ENCODE measurements around the gene CASK.

DNA sequence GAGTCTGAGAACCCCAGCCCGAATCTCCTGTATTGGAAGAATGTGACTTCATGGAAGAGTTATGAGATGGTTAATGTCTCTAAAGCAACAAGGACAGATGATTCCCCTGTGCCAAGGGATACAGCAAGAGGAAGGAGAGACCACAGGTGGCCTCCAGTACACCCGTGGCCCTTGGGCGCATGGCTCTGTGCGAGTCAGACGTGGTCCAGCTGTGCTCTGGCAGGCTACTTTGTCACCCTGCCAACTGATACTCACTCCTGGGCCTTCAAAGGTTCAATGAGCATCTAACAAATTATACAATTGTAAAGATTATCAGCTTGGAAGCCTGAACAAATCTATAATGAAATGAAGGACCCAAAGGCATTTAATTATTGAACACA is 404.5 kb downstream of the CASK start:
- TF ChIP-seq ZNF324 (CRISPR knock-in tag; IDR thresholded peaks at IDR 0.05) (no peak), PHTF2 (CRISPR knock-in tag; IDR thresholded peaks at IDR 0.05) (no peak), TCF7L2 (IDR thresholded peaks at IDR 0.05; ENCODE audit: low read depth, low read length) (no peak), TEAD4 (IDR thresholded peaks at IDR 0.05; ENCODE audit: low read length) (no peak), TEAD4 (CRISPR knock-in tag; IDR thresholded peaks at IDR 0.05; ENCODE audit: borderline replicate concordance) (no peak), TEAD2 (tag; IDR thresholded peaks at IDR 0.05) (no peak), ZEB2 (IDR thresholded peaks at IDR 0.05) (no peak)
- TF ChIP-seq, protein P1, sequence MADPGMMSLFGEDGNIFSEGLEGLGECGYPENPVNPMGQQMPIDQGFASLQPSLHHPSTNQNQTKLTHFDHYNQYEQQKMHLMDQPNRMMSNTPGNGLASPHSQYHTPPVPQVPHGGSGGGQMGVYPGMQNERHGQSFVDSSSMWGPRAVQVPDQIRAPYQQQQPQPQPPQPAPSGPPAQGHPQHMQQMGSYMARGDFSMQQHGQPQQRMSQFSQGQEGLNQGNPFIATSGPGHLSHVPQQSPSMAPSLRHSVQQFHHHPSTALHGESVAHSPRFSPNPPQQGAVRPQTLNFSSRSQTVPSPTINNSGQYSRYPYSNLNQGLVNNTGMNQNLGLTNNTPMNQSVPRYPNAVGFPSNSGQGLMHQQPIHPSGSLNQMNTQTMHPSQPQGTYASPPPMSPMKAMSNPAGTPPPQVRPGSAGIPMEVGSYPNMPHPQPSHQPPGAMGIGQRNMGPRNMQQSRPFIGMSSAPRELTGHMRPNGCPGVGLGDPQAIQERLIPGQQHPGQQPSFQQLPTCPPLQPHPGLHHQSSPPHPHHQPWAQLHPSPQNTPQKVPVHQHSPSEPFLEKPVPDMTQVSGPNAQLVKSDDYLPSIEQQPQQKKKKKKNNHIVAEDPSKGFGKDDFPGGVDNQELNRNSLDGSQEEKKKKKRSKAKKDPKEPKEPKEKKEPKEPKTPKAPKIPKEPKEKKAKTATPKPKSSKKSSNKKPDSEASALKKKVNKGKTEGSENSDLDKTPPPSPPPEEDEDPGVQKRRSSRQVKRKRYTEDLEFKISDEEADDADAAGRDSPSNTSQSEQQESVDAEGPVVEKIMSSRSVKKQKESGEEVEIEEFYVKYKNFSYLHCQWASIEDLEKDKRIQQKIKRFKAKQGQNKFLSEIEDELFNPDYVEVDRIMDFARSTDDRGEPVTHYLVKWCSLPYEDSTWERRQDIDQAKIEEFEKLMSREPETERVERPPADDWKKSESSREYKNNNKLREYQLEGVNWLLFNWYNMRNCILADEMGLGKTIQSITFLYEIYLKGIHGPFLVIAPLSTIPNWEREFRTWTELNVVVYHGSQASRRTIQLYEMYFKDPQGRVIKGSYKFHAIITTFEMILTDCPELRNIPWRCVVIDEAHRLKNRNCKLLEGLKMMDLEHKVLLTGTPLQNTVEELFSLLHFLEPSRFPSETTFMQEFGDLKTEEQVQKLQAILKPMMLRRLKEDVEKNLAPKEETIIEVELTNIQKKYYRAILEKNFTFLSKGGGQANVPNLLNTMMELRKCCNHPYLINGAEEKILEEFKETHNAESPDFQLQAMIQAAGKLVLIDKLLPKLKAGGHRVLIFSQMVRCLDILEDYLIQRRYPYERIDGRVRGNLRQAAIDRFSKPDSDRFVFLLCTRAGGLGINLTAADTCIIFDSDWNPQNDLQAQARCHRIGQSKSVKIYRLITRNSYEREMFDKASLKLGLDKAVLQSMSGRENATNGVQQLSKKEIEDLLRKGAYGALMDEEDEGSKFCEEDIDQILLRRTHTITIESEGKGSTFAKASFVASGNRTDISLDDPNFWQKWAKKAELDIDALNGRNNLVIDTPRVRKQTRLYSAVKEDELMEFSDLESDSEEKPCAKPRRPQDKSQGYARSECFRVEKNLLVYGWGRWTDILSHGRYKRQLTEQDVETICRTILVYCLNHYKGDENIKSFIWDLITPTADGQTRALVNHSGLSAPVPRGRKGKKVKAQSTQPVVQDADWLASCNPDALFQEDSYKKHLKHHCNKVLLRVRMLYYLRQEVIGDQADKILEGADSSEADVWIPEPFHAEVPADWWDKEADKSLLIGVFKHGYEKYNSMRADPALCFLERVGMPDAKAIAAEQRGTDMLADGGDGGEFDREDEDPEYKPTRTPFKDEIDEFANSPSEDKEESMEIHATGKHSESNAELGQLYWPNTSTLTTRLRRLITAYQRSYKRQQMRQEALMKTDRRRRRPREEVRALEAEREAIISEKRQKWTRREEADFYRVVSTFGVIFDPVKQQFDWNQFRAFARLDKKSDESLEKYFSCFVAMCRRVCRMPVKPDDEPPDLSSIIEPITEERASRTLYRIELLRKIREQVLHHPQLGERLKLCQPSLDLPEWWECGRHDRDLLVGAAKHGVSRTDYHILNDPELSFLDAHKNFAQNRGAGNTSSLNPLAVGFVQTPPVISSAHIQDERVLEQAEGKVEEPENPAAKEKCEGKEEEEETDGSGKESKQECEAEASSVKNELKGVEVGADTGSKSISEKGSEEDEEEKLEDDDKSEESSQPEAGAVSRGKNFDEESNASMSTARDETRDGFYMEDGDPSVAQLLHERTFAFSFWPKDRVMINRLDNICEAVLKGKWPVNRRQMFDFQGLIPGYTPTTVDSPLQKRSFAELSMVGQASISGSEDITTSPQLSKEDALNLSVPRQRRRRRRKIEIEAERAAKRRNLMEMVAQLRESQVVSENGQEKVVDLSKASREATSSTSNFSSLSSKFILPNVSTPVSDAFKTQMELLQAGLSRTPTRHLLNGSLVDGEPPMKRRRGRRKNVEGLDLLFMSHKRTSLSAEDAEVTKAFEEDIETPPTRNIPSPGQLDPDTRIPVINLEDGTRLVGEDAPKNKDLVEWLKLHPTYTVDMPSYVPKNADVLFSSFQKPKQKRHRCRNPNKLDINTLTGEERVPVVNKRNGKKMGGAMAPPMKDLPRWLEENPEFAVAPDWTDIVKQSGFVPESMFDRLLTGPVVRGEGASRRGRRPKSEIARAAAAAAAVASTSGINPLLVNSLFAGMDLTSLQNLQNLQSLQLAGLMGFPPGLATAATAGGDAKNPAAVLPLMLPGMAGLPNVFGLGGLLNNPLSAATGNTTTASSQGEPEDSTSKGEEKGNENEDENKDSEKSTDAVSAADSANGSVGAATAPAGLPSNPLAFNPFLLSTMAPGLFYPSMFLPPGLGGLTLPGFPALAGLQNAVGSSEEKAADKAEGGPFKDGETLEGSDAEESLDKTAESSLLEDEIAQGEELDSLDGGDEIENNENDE (IDR thresholded peaks at IDR 0.05; ENCODE audit: low read depth, low read length) = no peak
